K562 (cell line): ENCODE data around the gene XPO1. TPM values are rescaled to one million over a fixed set of nuclear protein-coding genes. Genes with fewer than 3 reads are reported as not detected.

Experiments used
- EHMT2 ChIP-seq: fragments of 450-650 bp; IDR thresholded peaks from 2 replicates; pipeline ENCODE4 v1.6.1; 2018; ENCODE audit warnings: antibody characterized with exemption
- HNRNPUL1 ChIP-seq: fragments of 200-400 bp; formaldehyde crosslinking; IDR thresholded peaks from 2 replicates; pipeline ENCODE4 v1.6.1; 2017; ENCODE audit warnings: low read length
- KAT7 ChIP-seq: sonication (generic); formaldehyde crosslinking; IDR thresholded peaks from 2 replicates; pipeline ENCODE4 v1.8.0; 2022; ENCODE audit warnings: missing genetic modification reagents, mild to moderate bottlenecking, borderline replicate concordance
- POU5F1 ChIP-seq: fragments of 150-350 bp; IDR thresholded peaks from 2 replicates; pipeline ENCODE4 v1.6.1; 2014; ENCODE audit warnings: borderline replicate concordance, low read length, low read depth, mild to moderate bottlenecking; ENCODE audit not compliant: partially characterized antibody
- PTBP1 ChIP-seq: fragments of 200-400 bp; formaldehyde crosslinking; IDR thresholded peaks from 2 replicates; pipeline ENCODE4 v1.6.1; 2017; ENCODE audit warnings: low read depth, low read length
- PURB ChIP-seq: sonication (generic); formaldehyde crosslinking; IDR thresholded peaks from 2 replicates; pipeline ENCODE4 v1.9.0; 2021; ENCODE audit warnings: low read depth, mild to moderate bottlenecking, missing genetic modification reagents
- SOX6 ChIP-seq: fragments of 450-650 bp; IDR thresholded peaks from 2 replicates; pipeline ENCODE4 v1.6.1; 2014; ENCODE audit warnings: mild to moderate bottlenecking
- SP1 ChIP-seq: sonication (generic); formaldehyde crosslinking; IDR thresholded peaks from 2 replicates; pipeline ENCODE4 v1.8.1; 2022; ENCODE audit warnings: mild to moderate bottlenecking, missing genetic modification reagents
- TAF1 ChIP-seq: IDR thresholded peaks from 2 replicates; pipeline ENCODE4 v1.6.1; 2011; ENCODE audit warnings: mild to moderate bottlenecking, low read length, moderate library complexity; ENCODE audit not compliant: insufficient read depth, control insufficient read depth, severe bottlenecking; ENCODE audit errors: extremely low read depth
- TEAD1 ChIP-seq, 2 experiments: fragments of 450-650 bp in 1 of 2; sonication (generic) in 1 of 2; formaldehyde crosslinking; IDR thresholded peaks; 2 replicates each; pipeline versions ENCODE4 v1.4.0 to v1.8.0; 2020 to 2022; ENCODE audit warnings: mild to moderate bottlenecking in 2 of 2, missing genetic modification reagents in 1 of 2
- ZNF12 ChIP-seq: sonication (generic); formaldehyde crosslinking; IDR thresholded peaks from 2 replicates; pipeline ENCODE4 v1.4.0; 2020; ENCODE audit warnings: mild to moderate bottlenecking, missing genetic modification reagents
- ZNF668 ChIP-seq: fragments of 250-450 bp; sonication (Bioruptor Pico); IDR thresholded peaks from 2 replicates; pipeline ENCODE4 v1.8.0; 2022; ENCODE audit warnings: mild to moderate bottlenecking, inconsistent platforms
- ZNF75A ChIP-seq: fragments of 450-650 bp; formaldehyde crosslinking; IDR thresholded peaks from 2 replicates; pipeline ENCODE4 v1.4.0; 2020; ENCODE audit warnings: mild to moderate bottlenecking
- polyA plus RNA-seq, 8 experiments: library from polyadenylated mRNA; depleted of rRNA in 4 of 8; stranded (reverse) in 5 of 8; unstranded in 3 of 8; fragments of >200 nt; fragmentation: Nextera tagmentation in 2 of 8; fragmentation: Illumina TruSeq in 1 of 8; extraction: Ambion mirVana in 2 of 8; extraction: Trizol in 1 of 8; gene quantifications; 2 replicates each; pipeline versions ENCODE4 v1.2.1 to v1.2.3, GENCODE V29; 2011 to 2014; ENCODE audit warnings: inconsistent platforms in 1 of 8, missing spikeins in 1 of 8
- total RNA-seq, 7 experiments: library from RNA; depleted of rRNA in 6 of 7; stranded (reverse); fragments of >200 nt in 6 of 7; fragmentation: Illumina TruSeq in 2 of 7; extraction: Trizol in 2 of 7; gene quantifications; 2 replicates each; pipeline versions ENCODE4 v1.2.1 to v1.2.3, GENCODE V29; 2011 to 2021; ENCODE audit warnings: low replicate concordance in 1 of 7
- TF ChIP-seq, protein P1 (sequence below): sonication (generic); formaldehyde crosslinking; IDR thresholded peaks from 2 replicates; pipeline ENCODE4 v1.8.0; 2022; ENCODE audit warnings: mild to moderate bottlenecking, missing genetic modification reagents
- TF ChIP-seq, protein P2 (sequence below), 2 experiments: fragments of 450-650 bp in 1 of 2; sonication (generic) in 1 of 2; formaldehyde crosslinking in 1 of 2; IDR thresholded peaks in 1 of 2; conservative IDR thresholded peaks in 1 of 2; 2 replicates each; pipeline versions ENCODE4 v1.6.1 to v1.8.1; 2016 to 2023; ENCODE audit warnings: mild to moderate bottlenecking in 2 of 2, moderate library complexity in 2 of 2, inconsistent platforms in 1 of 2, missing genetic modification reagents in 1 of 2
- TF ChIP-seq, protein P3 (sequence below): fragments of 250-450 bp; sonication (Bioruptor Pico); IDR thresholded peaks from 2 replicates; pipeline ENCODE4 v1.5.0; 2021; ENCODE audit warnings: mild to moderate bottlenecking, borderline replicate concordance

The XPO1 gene
- total and polyA plus RNA-seq, 9 of the 15 experiments (the other 6 are each of a cell fraction or from before 2014, with no cell fraction given) = 86.2 to 307 (median 216) TPM

DNA sequence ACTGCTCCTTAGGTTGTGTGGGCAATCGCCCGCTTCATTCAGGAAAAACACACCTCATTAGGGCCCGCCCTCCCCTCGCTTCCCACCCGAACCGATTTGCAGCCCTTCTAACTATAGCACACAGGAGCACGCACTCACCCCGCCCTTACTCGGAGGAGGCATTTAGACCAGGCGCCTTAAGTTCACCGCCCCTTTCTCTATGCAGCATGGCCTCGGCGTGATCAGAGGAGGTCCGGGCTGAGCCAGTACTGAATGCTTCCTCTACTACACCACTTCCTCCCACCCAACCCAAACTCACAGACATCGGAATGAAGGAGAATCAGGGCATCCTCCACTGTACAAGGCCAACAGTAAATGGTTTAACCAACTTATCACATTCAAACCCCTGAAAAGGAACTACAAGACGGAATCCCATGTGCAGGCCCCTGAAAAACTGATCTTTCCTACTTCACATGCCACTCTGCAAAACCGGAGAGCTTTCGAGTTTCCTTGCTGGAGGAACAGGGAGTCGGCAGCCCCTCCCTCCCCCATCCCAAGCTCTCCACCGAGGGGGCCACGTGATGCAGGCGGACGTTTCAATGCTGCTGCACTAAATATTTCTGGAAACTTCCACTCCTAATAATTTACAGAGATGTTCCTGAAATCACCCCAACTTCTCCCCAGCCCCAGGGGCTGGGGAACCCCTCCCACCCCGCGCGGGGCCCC, 1.4 kb downstream of the XPO1 start (continued):
- TF ChIP-seq, protein P1, sequence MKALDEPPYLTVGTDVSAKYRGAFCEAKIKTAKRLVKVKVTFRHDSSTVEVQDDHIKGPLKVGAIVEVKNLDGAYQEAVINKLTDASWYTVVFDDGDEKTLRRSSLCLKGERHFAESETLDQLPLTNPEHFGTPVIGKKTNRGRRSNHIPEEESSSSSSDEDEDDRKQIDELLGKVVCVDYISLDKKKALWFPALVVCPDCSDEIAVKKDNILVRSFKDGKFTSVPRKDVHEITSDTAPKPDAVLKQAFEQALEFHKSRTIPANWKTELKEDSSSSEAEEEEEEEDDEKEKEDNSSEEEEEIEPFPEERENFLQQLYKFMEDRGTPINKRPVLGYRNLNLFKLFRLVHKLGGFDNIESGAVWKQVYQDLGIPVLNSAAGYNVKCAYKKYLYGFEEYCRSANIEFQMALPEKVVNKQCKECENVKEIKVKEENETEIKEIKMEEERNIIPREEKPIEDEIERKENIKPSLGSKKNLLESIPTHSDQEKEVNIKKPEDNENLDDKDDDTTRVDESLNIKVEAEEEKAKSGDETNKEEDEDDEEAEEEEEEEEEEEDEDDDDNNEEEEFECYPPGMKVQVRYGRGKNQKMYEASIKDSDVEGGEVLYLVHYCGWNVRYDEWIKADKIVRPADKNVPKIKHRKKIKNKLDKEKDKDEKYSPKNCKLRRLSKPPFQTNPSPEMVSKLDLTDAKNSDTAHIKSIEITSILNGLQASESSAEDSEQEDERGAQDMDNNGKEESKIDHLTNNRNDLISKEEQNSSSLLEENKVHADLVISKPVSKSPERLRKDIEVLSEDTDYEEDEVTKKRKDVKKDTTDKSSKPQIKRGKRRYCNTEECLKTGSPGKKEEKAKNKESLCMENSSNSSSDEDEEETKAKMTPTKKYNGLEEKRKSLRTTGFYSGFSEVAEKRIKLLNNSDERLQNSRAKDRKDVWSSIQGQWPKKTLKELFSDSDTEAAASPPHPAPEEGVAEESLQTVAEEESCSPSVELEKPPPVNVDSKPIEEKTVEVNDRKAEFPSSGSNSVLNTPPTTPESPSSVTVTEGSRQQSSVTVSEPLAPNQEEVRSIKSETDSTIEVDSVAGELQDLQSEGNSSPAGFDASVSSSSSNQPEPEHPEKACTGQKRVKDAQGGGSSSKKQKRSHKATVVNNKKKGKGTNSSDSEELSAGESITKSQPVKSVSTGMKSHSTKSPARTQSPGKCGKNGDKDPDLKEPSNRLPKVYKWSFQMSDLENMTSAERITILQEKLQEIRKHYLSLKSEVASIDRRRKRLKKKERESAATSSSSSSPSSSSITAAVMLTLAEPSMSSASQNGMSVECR (CRISPR knock-in tag) = peak; percentile 87
- TF ChIP-seq PTBP1 = no peak
- no peak for TF ChIP-seq ZNF668 (CRISPR knock-in tag)
- TF ChIP-seq ZNF75A = no peak
- TF ChIP-seq TAF1 = peak; percentile 76
- TF ChIP-seq KAT7 (CRISPR knock-in tag) = no peak
- TF ChIP-seq, protein P2, sequence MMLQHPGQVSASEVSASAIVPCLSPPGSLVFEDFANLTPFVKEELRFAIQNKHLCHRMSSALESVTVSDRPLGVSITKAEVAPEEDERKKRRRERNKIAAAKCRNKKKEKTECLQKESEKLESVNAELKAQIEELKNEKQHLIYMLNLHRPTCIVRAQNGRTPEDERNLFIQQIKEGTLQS (IDR thresholded peaks at IDR 0.05) = no peak
- TF ChIP-seq, protein P2 (CRISPR knock-in tag; conservative IDR thresholded peaks at IDR 0.05) = no peak
- no peak for TF ChIP-seq POU5F1
- TF ChIP-seq PURB = no peak
- TF ChIP-seq, protein P3, sequence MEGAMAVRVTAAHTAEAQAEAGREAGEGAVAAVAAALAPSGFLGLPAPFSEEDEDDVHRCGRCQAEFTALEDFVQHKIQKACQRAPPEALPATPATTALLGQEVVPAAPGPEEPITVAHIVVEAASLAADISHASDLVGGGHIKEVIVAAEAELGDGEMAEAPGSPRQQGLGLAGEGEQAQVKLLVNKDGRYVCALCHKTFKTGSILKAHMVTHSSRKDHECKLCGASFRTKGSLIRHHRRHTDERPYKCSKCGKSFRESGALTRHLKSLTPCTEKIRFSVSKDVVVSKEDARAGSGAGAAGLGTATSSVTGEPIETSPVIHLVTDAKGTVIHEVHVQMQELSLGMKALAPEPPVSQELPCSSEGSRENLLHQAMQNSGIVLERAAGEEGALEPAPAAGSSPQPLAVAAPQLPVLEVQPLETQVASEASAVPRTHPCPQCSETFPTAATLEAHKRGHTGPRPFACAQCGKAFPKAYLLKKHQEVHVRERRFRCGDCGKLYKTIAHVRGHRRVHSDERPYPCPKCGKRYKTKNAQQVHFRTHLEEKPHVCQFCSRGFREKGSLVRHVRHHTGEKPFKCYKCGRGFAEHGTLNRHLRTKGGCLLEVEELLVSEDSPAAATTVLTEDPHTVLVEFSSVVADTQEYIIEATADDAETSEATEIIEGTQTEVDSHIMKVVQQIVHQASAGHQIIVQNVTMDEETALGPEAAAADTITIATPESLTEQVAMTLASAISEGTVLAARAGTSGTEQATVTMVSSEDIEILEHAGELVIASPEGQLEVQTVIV (CRISPR knock-in tag) = no peak
- peak; percentile 39; the same call in 1 of the 2 replicates for TF ChIP-seq SP1 (CRISPR knock-in tag)
- TF ChIP-seq ZNF12 (CRISPR knock-in tag) = no peak
- TF ChIP-seq TEAD1 (CRISPR knock-in tag; IDR thresholded peaks at IDR 0.05) = 0 out of 4 replicates have a peak, but pooled peaks of 1 of the 2 experiments have one; percentile 46
- no peak for TF ChIP-seq SOX6
- TF ChIP-seq HNRNPUL1 = no peak; the same call in 1 of the 2 replicates
- no peak for TF ChIP-seq EHMT2
- TF ChIP-seq, all 486 proteins: peak for 83
